HepG2 (cell line): ENCODE results near the gene PLEKHG4. TPM values are rescaled to one million over a fixed set of nuclear protein-coding genes. Genes with fewer than 3 reads are reported as not detected.

ENCODE experiments used
- CEBPB ChIP-seq: IDR thresholded peaks from 2 replicates; pipeline ENCODE4 v1.6.1; 2011; ENCODE audit warnings: low read depth, low read length, improper control_type of control experiment, borderline replicate concordance
- FOXC1 ChIP-seq: sonication (generic); formaldehyde crosslinking; IDR thresholded peaks from 2 replicates; pipeline ENCODE4 v1.8.0; 2022; ENCODE audit warnings: mild to moderate bottlenecking, missing genetic modification reagents, borderline replicate concordance
- FOXO1 ChIP-seq: sonication (generic); formaldehyde crosslinking; IDR thresholded peaks from 2 replicates; pipeline ENCODE4 v1.4.0; 2020; ENCODE audit warnings: missing genetic modification reagents
- GLMP ChIP-seq: sonication (generic); formaldehyde crosslinking; IDR thresholded peaks from 2 replicates; pipeline ENCODE4 v1.9.0; 2021; ENCODE audit warnings: missing genetic modification reagents, mild to moderate bottlenecking, borderline replicate concordance
- HIVEP1 ChIP-seq: sonication (generic); formaldehyde crosslinking; IDR thresholded peaks from 2 replicates; pipeline ENCODE4 v1.4.0; 2020; ENCODE audit warnings: mild to moderate bottlenecking, missing genetic modification reagents
- HNRNPLL ChIP-seq: fragments of 200-400 bp; formaldehyde crosslinking; IDR thresholded peaks from 2 replicates; pipeline ENCODE4 v1.6.1; 2017; ENCODE audit warnings: mild to moderate bottlenecking, low read depth, low read length; ENCODE audit not compliant: poor library complexity, severe bottlenecking
- MAFF ChIP-seq: IDR thresholded peaks from 2 replicates; pipeline ENCODE4 v1.6.1; 2011; ENCODE audit warnings: low read depth, low read length, improper control_type of control experiment
- MAFK ChIP-seq, 2 experiments: IDR thresholded peaks in 1 of 2; conservative IDR thresholded peaks in 1 of 2; 2 replicates each; pipeline ENCODE4 v1.6.1; 2011; ENCODE audit warnings: improper control_type of control experiment in 2 of 2, low read length in 2 of 2
- MAZ ChIP-seq, 2 experiments: sonication (generic) in 1 of 2; formaldehyde crosslinking in 1 of 2; IDR thresholded peaks; 2 replicates each; pipeline versions ENCODE4 v1.5.0 to v1.6.1; 2012 to 2020; ENCODE audit warnings: low read depth in 2 of 2, mild to moderate bottlenecking in 2 of 2, borderline replicate concordance in 1 of 2, improper control_type of control experiment in 1 of 2, low read length in 1 of 2, missing genetic modification reagents in 1 of 2, moderate library complexity in 1 of 2
- MTA1 ChIP-seq: sonication (generic); formaldehyde crosslinking; IDR thresholded peaks from 2 replicates; pipeline ENCODE4 v1.4.0; 2020; ENCODE audit warnings: missing genetic modification reagents, mild to moderate bottlenecking, borderline replicate concordance
- MYC ChIP-seq: sonication (generic); formaldehyde crosslinking; IDR thresholded peaks from 2 replicates; pipeline ENCODE4 v1.9.0; 2021; ENCODE audit warnings: missing genetic modification reagents, borderline replicate concordance
- MYNN ChIP-seq: sonication (generic); formaldehyde crosslinking; IDR thresholded peaks from 2 replicates; pipeline ENCODE4 v1.4.0; 2020; ENCODE audit warnings: mild to moderate bottlenecking, low read depth, missing genetic modification reagents
- NCOR1 ChIP-seq: fragments of 200-600 bp; sonication (generic); IDR thresholded peaks from 2 replicates; pipeline ENCODE4 v1.7.0; 2017; ENCODE audit warnings: antibody characterized with exemption, low read length, borderline replicate concordance
- NFIB ChIP-seq: sonication (generic); formaldehyde crosslinking; IDR thresholded peaks from 2 replicates; pipeline ENCODE4 v1.9.0; 2021; ENCODE audit warnings: missing genetic modification reagents, mild to moderate bottlenecking, borderline replicate concordance
- NFKBIZ ChIP-seq: IDR thresholded peaks from 2 replicates; pipeline ENCODE4 v1.6.1; 2018; ENCODE audit warnings: missing genetic modification reagents, missing compliant biosample characterization
- PLRG1 ChIP-seq: fragments of 450-650 bp; conservative IDR thresholded peaks from 2 replicates; pipeline ENCODE4 v1.6.1; 2016
- RBAK ChIP-seq: sonication (generic); formaldehyde crosslinking; IDR thresholded peaks from 2 replicates; pipeline ENCODE4 v1.5.1; 2020; ENCODE audit warnings: mild to moderate bottlenecking, missing genetic modification reagents
- RBFOX2 ChIP-seq: fragments of 200-400 bp; formaldehyde crosslinking; IDR thresholded peaks from 2 replicates; pipeline ENCODE4 v1.6.1; 2017; ENCODE audit warnings: low read depth, mild to moderate bottlenecking, low read length
- TP53 ChIP-seq: sonication (generic); formaldehyde crosslinking; conservative IDR thresholded peaks from 2 replicates; pipeline ENCODE4 v1.4.0; 2020; ENCODE audit warnings: missing genetic modification reagents
- ZKSCAN5 ChIP-seq: sonication (generic); formaldehyde crosslinking; IDR thresholded peaks from 2 replicates; pipeline ENCODE4 v1.5.1; 2020; ENCODE audit warnings: mild to moderate bottlenecking, missing genetic modification reagents
- ZNF234 ChIP-seq: sonication (generic); formaldehyde crosslinking; conservative IDR thresholded peaks from 2 replicates; pipeline ENCODE4 v1.5.1; 2020; ENCODE audit warnings: mild to moderate bottlenecking, missing genetic modification reagents
- ZNF292 ChIP-seq: sonication (generic); formaldehyde crosslinking; IDR thresholded peaks from 2 replicates; pipeline ENCODE4 v1.8.1; 2022; ENCODE audit warnings: mild to moderate bottlenecking, low read depth, missing genetic modification reagents, borderline replicate concordance
- ZNF317 ChIP-seq: sonication (generic); formaldehyde crosslinking; IDR thresholded peaks from 2 replicates; pipeline ENCODE4 v1.5.0; 2020; ENCODE audit warnings: mild to moderate bottlenecking, missing genetic modification reagents
- ZNF33B ChIP-seq: sonication (generic); formaldehyde crosslinking; IDR thresholded peaks from 2 replicates; pipeline ENCODE4 v1.5.1; 2020; ENCODE audit warnings: mild to moderate bottlenecking, missing genetic modification reagents
- ZNF670 ChIP-seq: sonication (generic); formaldehyde crosslinking; IDR thresholded peaks from 2 replicates; pipeline ENCODE4 v1.8.0; 2022; ENCODE audit warnings: mild to moderate bottlenecking, missing genetic modification reagents, borderline replicate concordance
- ZNF788 ChIP-seq: sonication (generic); formaldehyde crosslinking; IDR thresholded peaks from 2 replicates; pipeline ENCODE4 v1.5.0; 2020; ENCODE audit warnings: mild to moderate bottlenecking, missing genetic modification reagents, borderline replicate concordance
- polyA plus RNA-seq, 8 experiments: library from polyadenylated mRNA; depleted of rRNA in 3 of 8; stranded (reverse) in 7 of 8; unstranded in 1 of 8; fragments of >200 nt; fragmentation: Illumina TruSeq in 4 of 8; extraction: Trizol in 4 of 8; gene quantifications; 2 replicates each; pipeline versions ENCODE4 v1.2.1 to v1.2.3, GENCODE V29; 2011 to 2016; ENCODE audit warnings: low read depth in 4 of 8, missing spikeins in 1 of 8, mixed read lengths in 1 of 8; ENCODE audit not compliant: insufficient read depth in 1 of 8
- total RNA-seq, 5 experiments: library from RNA; depleted of rRNA; stranded (reverse); fragments of >200 nt; fragmentation: Illumina TruSeq; extraction: Trizol; gene quantifications; 2 replicates each; pipeline ENCODE4 v1.2.3, GENCODE V29; 2016; ENCODE audit warnings: low read depth in 1 of 5
- TF ChIP-seq, protein P1 (sequence below): IDR thresholded peaks from 2 replicates; pipeline ENCODE4 v1.4.0; 2020; ENCODE audit warnings: mild to moderate bottlenecking, missing genetic modification reagents

Gene PLEKHG4
- total and polyA plus RNA-seq, 2 of the 13 experiments (the other 11 are each of a cell fraction or from before 2014, with no cell fraction given): 7.1 to 13.6 TPM

DNA sequence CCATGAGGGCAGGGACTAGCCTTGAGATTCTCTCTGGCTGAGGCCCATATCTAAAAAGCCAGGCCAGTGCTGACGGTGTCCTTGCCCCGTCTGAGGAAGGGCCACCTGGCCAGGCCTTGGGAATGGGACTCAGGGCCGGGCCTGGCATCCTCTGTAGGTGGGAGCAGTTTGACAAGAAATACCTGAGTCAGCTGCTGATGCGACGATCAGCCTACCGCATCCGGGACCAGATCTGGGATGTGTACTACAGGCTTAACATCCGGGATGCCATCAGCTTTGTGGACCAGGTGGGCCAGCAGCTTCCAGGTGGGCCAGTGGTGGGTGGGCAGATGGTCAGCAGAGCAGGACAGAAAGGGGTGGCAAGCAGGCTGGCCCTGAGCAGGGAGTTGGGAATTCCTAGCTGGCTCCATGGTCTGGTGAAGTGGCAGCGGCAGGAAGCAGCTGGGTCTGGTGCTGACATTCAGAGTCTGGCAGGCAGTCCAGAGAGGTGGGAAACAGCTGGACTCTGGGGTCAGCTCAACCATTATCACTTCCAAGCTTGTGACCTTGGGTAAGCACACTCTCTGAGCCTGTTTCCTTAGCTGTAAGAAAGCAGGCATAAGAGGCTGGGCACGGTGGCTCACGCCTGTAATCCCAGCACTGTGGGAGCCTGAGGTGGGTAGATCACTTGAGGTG, 21.0 kb upstream of the PLEKHG4 start (continued):
- TF ChIP-seq NFIB (CRISPR knock-in tag) (no peak), RBAK (CRISPR knock-in tag) (no peak), HIVEP1 (peak; percentile 33; the same call in 1 of the 2 replicates), FOXO1 (CRISPR knock-in tag) (0 out of 2 replicates have a peak, but pooled peaks have one; percentile 13), ZKSCAN5 (peak; percentile 80), MAZ (IDR thresholded peaks at IDR 0.05; ENCODE audit: borderline replicate concordance, low read depth, low read length) (no peak), MAZ (CRISPR knock-in tag; IDR thresholded peaks at IDR 0.05; ENCODE audit: low read depth) (no peak), ZNF234 (CRISPR knock-in tag) (no peak), FOXC1 (CRISPR knock-in tag) (no peak), HNRNPLL (no peak), ZNF317 (CRISPR knock-in tag) (no peak), RBFOX2 (no peak), MAFK (conservative IDR thresholded peaks at IDR 0.05 in 1 of 2, IDR thresholded peaks at IDR 0.05 in 1 of 2; ENCODE audit: low read length in 2 of 2) (peak; percentile 52 to 60), ZNF670 (CRISPR knock-in tag) (no peak), MTA1 (CRISPR knock-in tag) (no peak), MYC (CRISPR knock-in tag) (no peak), MAFF (peak; percentile 49; the same call in 1 of the 2 replicates), TP53 (no peak), ZNF292 (CRISPR knock-in tag) (peak; percentile 48; the same call in 1 of the 2 replicates), ZNF33B (CRISPR knock-in tag) (no peak), NCOR1 (no peak), NFKBIZ (CRISPR knock-in tag) (no peak), ZNF788 (CRISPR knock-in tag) (no peak), GLMP (CRISPR knock-in tag) (no peak), PLRG1 (no peak), MYNN (no peak), CEBPB (no peak)
- TF ChIP-seq, protein P1, sequence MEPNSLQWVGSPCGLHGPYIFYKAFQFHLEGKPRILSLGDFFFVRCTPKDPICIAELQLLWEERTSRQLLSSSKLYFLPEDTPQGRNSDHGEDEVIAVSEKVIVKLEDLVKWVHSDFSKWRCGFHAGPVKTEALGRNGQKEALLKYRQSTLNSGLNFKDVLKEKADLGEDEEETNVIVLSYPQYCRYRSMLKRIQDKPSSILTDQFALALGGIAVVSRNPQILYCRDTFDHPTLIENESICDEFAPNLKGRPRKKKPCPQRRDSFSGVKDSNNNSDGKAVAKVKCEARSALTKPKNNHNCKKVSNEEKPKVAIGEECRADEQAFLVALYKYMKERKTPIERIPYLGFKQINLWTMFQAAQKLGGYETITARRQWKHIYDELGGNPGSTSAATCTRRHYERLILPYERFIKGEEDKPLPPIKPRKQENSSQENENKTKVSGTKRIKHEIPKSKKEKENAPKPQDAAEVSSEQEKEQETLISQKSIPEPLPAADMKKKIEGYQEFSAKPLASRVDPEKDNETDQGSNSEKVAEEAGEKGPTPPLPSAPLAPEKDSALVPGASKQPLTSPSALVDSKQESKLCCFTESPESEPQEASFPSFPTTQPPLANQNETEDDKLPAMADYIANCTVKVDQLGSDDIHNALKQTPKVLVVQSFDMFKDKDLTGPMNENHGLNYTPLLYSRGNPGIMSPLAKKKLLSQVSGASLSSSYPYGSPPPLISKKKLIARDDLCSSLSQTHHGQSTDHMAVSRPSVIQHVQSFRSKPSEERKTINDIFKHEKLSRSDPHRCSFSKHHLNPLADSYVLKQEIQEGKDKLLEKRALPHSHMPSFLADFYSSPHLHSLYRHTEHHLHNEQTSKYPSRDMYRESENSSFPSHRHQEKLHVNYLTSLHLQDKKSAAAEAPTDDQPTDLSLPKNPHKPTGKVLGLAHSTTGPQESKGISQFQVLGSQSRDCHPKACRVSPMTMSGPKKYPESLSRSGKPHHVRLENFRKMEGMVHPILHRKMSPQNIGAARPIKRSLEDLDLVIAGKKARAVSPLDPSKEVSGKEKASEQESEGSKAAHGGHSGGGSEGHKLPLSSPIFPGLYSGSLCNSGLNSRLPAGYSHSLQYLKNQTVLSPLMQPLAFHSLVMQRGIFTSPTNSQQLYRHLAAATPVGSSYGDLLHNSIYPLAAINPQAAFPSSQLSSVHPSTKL: no peak
